Limb (tissue), 2 donors: Measurements from ENCODE around the gene S100A2.

Experiments used
- DNase-seq, 2 donors: peaks; one replicate each; pipeline ENCODE4 v3.0.0-alpha.2; 2016; ENCODE audit errors: extremely low spot score in 2 of 2

The S100A2 gene

GRCh38 chr1:153546796-153547559, 18.7 kb downstream of the S100A2 start:
- DNase-seq = no peak

GRCh38 chr1:153546371-153546770, 19.3 kb downstream of the S100A2 start:
- DNase-seq = no peak

GRCh38 chr1:153545067-153546055, 20.3 kb downstream of the S100A2 start, which contains the start of gene S100A4:
Gene S100A4, minus strand, starts transcription at chr1:153545806. Its CDS starts 1,012 bp downstream, at chr1:153544794.
- peak; percentile 93 for DNase-seq

- no peak for DNase-seq
These were observed 21.1 kb downstream of the S100A2 start for GRCh38 chr1:153544453-153545066.

GRCh38 chr1:153543736-153544135, 21.9 kb downstream of the S100A2 start:
- DNase-seq = no peak

- no peak for DNase-seq
These were observed 22.5 kb downstream of the S100A2 start for GRCh38 chr1:153542956-153543711.

GRCh38 chr1:153541641-153542590, 23.7 kb downstream of the S100A2 start:
- DNase-seq = no peak

GRCh38 chr1:153540394-153541361, 25.0 kb downstream of the S100A2 start, which contains the start of gene S100A5:
Gene S100A5, minus strand, starts transcription at chr1:153540934. Its CDS starts 743 bp downstream, at chr1:153540191.
- DNase-seq = no peak

- DNase-seq = no peak
These were observed 26.1 kb downstream of the S100A2 start for GRCh38 chr1:153539395-153540093.

GRCh38 chr1:153538315-153538821, 27.3 kb downstream of the S100A2 start:
- no peak for DNase-seq

- no peak for DNase-seq
These were observed 28.3 kb downstream of the S100A2 start for GRCh38 chr1:153537376-153537730.

GRCh38 chr1:153536671-153537375, 28.8 kb downstream of the S100A2 start:
- no peak for DNase-seq

GRCh38 chr1:153536012-153536670, 29.5 kb downstream of the S100A2 start:
- DNase-seq = peak; percentile 69 to 80

- DNase-seq = no peak
These were observed 30.2 kb downstream of the S100A2 start, which contains the start of gene S100A6 for GRCh38 chr1:153535242-153536011. Gene S100A6, minus strand, starts transcription at chr1:153535991. Its CDS starts 652 bp downstream, at chr1:153535339.

- DNase-seq = no peak
These were observed 30.8 kb downstream of the S100A2 start for GRCh38 chr1:153534925-153535241.
